Hematopoietic multipotent progenitor cell treated with erythropoietin and hydrocortisone succinate and interleukin-3 and kit ligand, for 6 days (in vitro differentiated cells): Measurements from ENCODE around the gene CDK18.
A peak's percentile ranks its signal among the peaks of the same experiment; 100 is the strongest.

Source experiments
- DNase-seq: peaks from one replicate; pipeline ENCODE4 v3.0.0-alpha.2; 2015

CDK18 gene

DNA sequence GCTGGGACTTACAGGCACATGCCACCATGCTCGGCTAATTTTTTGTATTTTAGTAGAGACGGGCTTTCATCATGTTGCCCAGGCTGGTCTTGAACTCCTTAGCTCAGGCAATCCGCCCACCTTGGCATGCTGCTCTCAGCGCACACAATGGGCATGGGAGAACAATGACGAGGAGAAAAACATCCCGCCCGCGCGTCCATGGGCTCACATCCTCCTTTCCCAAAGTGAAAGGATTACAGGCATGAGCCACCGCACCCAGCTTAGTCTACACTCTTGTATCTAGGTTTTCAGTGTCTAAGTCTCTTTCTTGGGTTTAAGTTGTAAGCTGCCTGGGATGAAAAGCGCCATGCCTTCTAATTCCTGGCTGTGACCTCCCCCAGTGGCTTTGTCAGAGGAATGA lies 37.9 kb downstream of the CDK18 start:
- DNase-seq, result no peak

DNA sequence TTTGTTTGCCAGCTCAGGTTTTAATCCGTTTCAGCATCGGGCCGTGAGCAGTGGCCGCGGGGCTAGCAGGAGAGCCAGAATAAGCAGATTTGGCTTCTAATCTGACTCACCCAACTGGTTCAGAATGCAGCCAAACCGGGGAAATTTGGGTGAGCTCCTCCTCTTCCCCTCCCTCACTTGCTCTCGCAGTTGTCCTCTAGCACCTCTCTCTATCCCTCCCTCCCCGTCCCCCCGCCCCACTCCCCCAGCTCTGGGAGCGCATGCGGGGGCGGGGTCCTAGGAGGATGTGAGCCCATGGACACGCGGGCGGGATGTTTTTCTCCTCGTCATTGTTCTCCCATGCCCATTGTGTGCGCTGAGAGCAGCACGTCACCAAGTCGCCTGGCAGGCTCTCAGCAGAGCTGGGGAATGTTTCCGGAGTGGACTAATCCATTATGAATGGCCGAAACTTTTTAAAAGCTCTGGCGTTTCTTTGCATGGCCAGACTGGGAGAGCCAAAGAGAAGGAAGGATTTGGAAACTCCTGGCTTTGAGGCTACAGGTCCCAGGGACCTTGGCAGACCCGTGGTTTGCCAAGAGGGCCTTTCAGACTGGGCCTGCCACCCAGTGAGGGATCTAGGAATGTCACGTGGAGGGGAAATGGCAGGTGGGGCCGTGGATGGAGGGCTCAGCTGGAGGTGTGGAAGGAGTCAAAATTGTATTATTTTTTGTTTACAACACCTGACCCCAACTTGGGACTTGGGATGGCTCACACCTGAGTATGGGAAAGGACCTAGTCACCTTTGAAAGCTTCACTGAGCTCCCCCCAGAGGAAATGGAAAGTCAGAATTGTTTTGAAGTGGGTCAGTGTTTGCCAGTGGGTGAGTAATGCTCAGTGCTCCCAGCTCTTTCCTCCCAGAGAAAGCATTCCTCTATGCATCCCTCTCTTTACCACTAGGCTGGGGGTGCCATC lies 39.2 kb downstream of the CDK18 start:
- DNase-seq, result peak; percentile 42

DNA sequence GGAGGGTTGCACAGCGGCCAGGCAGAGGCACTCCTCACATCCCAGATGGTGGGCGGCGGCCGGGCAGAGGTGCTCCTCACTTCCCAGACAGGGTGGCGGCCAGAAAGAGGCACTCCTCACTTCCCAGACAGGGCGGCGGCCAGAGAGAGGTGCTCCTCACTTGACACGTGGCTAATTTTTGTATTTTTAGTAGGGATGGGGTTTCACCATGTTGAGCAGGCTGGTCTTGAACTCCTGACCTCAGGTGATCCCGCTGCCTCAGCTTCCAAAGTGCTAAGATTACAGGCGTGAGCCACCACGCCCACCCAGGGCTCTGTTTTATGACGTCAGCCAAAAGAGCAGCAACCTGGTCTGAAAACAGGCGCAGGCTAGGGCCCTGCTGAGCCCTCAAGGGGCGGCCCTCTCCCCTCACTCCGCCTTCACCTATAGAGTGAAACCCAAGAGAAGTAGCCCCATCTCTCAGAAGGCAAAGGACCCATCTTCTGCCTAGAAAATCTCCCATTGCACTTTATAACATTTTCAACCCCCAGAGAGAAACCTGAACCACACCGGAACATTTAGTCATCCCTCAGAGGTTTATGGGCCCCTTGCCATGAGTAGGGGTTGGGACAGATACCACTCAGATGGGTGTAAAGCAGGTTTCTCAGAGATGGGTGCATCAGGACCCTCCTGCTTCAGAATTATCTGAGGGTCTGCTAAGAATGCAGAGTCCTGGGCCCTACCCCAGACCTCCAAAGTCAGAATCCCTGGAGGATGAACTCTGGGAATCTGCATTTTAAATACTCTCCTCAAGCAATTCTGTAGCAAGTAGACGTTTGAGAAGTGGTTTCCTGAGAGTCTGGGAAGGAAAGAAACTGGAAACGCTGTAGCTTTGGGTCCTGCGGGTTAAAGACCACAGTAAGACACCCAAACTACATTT lies 40.8 kb downstream of the CDK18 start:
- DNase-seq, result no peak

DNA sequence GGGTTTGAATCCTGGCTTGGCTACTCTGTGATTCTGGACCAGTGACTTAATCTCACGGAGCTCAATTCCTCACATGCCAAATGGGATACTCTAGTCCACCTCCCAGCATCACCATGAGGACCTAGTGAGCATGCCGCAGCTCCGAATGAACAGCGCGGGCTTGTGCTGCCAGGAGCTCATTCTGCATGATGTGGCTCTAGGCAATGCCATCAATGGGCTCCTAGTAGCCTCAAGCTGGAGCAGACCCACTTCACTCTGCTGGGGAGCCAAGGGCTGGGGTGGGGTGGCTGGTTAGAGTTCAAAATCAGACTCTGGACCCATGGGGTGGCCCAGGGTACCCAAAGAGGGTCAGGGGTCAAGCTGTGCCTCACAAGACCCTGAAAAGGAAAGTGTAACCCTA lies 41.5 kb downstream of the CDK18 start:
- DNase-seq, result no peak

DNA sequence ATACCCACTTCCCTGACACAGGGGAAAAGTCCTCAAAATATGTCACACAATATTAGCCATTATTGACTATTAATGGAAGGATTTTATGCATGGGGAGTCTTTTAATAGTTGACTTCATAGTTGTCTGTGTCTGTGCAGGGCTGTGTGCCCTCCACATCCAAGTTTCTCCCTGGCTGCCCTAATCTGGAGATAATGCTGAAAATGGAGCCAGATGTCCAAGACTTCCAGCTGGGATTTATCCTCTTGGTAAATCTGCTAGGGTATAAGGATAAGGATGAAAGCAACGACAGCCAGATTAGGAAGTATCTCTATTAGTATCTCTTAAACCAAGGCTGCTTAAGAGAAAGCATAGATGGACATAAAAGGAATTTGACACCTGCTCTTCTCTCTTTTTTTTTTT lies 42.1 kb downstream of the CDK18 start:
- no peak for DNase-seq

DNA sequence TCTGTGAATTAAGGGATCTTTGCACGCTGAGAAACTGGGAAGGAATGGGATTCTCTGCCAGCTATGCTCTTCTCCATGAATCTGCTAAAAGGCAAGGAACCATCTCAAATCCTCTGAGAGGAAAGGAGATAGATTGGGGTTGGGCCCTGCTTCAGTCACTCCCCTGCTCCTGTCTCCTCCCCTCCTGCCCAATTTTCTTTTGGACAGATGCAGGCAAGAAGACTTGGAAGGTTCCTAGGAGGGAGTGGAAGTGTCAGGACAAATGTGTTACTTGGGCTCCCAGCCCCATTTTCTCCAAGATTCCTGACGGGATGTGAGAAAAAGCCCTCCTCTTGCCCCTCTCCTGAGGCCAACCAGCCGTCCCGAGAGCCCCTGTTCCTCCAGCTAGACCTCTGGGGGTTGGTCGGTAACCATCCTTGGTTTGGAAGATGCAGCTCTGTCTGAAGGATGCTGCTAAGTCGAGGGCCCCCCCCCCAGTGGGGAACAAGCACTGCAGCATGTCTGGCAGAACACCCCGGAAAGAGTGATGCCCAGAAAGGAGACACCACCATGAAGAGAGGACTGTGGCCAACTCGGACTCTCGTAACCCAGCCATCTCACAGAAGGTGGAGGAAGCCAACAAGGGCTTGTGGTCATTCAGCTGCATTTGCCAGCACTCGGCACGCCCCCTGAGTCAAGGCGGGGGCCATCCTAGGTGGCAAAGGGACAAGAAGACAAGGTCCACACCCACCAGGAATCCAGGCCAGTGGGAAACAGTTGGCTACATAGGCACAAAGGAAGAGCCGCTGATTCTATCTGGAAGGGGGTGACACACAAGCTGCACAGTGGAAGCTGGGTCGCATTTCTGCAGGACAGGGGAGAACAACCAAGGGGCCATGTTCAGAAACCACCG lies 43.7 kb downstream of the CDK18 start:
- DNase-seq, result no peak

DNA sequence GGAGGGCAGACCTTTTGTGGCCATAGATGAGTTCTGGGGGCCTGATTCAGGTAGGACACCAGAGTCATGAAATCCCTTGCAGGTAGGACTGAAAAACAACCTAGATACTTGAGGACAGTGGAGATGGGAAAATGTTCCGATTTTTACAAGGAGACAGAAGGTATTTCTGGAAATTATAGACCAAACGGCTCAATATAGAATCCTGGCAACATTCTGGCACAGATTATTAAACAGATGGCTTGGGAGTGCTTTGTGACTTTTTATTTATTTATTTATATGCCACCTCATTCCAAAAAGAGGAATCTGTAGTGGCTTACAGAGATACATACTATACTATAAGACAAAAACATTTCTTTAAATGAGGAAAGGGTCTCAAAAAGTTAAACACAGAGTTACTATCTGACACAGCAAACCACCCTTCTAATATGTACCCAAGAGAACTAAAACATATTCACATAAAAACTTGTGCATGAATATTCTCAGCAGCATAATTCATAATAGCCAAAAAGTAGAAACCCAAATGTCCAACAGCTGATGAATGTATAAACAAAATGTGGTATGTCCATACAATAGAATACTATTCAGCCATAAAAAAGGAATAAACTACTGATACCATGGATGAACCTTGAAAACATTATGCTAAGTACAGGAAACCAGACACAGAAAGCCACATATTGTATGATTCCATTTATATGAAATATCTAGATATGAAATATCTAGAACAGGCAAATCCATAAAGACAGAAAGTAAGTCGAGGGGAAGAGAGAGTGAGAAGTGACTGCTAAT lies 49.8 kb downstream of the CDK18 start:
- no peak for DNase-seq

DNA sequence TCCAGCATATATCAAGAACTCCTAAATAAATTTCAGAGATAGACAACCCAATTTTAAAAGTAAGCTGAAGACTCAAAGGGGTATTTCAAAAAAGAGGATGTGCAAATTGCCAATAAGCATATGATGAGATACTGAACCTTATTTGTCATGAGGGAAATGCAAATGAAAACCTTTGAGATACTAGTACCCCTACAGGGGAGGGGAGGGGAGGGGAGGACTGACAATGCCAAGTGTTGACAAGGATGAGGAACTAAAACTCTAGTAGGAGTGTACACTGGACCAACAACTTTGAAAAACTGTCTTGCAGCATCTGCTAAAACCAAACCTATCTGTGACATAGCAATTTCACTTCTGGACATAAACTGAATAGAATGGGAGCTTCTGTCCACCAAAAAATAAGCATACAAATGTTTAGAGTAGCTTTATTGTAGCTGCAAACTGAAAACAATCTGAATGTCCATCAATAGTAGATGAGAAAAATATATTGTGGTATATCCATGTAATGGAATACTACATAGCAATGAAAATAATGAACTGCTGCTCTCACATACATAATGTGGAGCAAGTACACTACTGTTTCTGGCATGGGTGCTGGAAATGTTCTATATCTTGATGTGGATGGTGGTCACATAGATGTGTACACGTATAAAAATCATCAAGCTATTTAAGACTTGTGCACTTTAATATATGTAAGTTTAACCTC lies 57.2 kb downstream of the CDK18 start:
- DNase-seq, result no peak

DNA sequence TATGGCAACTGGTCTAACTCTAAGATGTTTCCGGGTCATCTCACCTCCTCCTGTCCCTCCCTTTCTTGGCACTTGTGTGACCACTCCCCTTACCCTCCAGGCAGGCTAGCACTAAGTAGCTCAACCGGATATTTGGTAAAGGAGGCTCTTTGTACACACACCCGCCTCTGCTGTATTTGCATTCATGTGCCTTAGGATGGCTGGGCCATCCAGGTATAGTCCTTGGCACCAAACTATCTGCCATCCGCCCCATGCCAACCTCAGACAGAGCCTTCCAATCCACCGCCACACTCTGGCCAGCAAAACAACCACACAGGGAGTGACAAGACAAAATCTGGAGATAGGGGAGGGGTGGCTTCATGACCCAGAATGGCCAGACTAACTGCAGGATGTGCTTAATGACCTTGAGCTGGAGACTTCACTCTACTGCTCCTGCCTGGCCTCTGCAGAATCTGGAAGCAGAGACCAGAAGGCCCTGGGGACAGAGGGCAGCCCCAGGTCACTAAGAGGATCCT lies 59.5 kb downstream of the CDK18 start:
- no peak for DNase-seq

DNA sequence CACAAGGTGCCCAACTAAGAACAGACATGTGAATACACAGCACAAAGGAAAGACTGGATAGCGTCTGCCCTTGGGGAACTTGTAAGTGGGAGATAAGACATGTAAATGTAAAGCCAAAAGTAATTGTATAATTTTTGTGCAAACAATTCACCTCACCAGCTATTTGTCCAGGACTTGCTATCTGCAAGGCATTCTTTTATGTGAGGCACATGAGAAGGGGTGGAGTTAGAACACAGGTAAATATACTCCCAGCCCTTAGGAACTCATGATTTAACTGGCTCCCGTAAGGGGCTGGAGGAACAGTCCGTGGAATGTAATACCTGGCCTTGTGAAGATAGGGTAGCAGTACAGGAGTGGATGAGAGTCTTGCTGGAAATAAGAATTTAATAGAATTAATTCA lies 61.3 kb downstream of the CDK18 start:
- no peak for DNase-seq

DNA sequence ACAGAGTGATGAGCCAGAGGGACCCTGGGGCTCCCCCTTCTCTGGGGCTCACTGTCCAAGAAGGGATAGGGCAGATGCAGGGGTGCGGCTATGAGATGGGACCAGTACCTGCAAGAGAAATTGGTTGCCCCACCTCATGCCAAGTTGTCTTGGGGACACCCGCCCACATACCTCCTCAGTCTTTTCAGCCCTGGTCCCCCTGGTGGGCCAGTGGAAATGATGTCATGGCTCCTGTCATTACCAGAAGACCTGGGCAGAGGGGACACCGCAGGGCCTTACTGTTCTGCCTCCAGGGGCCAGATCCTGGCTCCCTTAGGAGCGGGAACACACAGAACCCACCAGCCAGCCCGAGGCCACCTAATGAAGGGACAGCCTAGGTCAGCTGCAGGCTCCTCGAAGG lies 63.2 kb downstream of the CDK18 start:
- DNase-seq, result no peak

DNA sequence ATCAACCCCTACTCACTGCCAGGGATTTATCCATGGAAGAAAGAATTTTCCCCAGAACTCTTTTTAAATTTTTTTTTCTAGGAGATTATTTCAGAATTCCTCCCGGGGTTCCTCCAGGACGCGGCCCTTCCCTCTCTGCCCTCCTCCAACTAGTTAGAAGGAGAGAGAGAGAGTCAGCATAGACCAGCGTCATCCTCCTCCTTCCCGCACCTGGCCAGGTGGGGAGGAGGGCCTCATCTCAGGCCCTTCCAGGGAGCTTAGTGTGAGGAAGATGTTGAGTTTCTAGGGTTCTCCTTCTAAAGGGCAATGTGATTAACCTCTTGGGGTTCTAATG lies 63.6 kb downstream of the CDK18 start:
- no peak for DNase-seq

DNA sequence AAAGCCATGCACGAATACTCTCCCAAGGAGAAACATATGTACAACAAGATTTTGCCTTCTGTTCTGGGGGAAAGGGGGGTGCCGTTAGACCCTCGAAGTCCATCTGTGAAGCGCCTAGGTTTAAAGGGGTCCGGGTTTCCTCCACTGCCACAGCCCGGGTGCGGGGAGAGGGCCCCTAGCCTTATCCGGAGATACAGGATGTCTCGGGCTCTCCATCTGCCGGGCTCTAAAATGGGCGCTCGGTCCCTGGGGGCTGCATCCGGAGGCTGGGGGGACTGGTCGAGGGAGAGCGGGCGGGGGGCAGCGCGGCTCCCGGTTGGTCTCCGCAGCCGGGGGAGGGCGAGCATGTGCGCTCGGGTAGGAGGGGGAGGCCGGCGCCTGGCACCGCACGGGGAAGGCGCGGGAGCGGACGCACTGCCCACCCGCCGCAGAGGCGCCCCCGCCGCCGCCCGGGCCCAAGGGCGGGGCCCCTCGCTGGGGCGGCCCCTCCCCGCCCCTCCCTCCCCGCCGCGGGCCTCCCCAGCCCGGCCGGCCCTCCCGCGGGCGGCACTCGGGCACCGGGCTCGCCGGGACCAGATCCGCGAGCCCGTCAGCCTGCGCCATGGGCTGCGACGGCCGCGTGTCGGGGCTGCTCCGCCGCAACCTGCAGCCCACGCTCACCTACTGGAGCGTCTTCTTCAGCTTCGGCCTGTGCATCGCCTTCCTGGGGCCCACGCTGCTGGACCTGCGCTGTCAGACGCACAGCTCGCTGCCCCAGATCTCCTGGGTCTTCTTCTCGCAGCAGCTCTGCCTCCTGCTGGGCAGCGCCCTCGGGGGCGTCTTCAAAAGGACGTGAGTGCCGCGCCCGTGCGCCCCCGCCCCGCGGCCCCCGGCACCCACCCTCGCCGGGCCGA lies 64.2 kb downstream of the CDK18 start:
- DNase-seq, result no peak

DNA sequence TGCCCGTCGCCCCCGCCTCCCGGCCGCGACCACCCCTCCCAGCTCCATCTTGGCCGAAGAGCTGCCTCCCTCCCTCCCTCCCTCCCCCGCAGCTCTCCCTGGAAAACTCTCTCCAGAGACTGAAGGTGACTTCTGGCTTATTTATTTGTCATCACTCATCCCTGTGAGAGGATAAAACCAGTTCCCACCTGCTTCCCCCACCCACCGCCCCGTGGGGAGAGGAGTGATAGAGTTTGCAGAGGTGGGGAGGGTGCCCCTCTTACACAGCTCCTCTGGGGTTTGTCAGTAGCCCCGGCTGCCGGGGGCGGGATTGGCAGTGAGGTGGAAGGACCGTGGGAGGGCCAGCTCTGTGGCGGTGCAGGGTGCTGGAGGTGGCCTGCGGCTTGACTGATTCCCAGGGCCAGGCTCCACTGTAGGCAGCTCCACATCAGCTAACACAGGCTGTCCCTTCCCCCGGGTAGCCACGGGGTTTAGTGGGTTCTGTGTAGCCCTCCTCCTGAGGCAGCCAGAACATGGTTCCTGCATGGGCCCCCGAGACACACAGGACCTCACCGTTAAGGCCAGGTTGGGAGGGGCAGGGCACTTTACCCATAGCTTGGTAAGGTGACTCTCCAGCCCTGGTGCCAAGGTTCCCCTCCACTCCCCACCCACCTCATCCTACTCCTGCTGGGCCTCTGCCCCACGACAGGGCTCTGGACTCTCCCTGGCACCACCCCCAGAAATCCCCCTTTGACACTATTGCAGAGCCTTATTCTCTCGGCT lies 65.1 kb downstream of the CDK18 start:
- no peak for DNase-seq

DNA sequence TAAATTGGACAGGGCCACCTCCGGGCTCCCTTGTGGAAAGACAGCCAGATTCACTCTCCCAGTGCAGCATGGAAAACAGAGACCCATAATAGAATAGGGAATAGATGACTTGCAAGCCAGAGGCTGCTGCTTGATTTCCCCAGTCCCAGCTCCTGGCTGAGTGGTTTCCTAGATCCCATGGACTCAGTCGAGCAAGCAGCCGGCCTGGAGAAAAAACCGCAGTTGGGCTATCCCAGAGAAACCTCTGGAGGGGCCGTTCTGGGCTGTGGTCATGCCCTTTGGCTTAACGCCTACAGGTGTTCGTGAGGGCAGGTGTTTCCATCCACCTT lies 65.7 kb downstream of the CDK18 start:
- no peak for DNase-seq

DNA sequence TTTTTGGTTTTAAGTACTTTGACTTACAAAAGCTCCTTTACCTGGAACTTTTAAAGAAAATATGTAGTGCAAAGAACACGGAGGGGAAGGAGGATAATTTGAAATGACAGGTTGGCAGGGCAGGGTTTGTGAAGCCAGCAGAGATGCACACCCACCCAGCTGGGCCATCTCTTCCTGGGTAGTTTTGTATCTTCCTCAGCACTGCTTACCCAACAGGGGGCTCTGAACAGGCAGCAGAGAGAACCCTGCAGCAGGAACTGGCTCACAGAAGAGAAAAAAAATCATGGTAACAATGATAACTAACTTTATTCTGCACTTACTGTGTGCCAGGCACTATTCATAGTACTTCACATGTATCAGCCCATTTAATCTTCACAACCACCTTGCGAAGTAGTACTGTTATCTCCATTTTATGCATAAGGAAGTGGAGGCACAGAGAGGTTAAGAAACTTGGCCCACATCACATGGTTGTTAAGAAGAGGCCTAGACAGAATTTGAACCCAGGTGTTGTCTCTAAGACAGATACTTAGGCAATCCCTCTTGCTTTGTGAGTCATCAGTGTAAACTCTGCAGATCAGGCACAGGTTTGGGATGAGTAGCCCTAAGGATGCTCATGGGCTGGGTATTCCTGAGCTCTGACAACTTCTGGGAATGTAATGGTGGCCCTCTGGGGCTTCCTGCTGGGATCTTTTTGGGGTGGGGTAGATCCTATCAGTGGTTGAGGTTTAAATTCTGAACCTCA lies 66.5 kb downstream of the CDK18 start:
- DNase-seq, result peak; percentile 41

DNA sequence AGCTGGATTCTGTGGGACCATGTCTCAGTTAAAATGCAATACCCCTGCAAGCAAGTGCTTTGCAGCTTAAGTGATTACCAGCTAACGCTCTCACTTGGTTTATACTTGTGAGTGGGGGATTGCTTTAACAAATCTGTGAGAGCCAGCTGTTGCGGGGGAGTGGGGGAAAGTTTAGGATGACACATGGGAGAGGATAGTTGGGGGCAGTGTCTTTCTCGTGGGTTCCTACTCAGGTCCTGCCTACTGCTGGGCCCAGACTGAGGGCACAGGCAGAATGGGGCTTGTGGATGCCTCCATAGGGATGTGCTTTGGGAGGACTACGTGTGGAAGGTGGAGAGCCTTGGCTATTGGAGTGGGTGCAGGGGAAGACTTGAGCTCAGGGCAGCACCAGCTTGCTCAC lies 67.3 kb downstream of the CDK18 start:
- no peak for DNase-seq

DNA sequence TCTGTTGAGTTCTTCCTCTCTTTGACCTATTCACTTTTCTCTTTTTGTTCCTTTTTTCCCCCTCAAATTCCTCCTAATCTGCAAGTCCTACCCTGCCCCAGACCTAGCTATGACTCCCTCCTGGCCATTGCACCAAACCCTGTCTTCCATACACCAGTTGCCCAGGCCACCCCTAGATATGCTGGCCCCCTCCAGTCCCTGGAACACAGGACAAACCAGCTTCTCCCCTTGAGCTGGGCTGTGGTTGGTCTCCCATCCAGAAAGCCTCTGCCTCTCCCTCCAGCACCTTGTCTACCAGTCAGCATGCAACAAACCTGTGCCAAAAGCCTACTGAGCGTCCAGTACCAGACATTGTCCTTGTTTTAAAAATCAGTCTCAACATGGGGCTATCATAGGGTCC lies 68.0 kb downstream of the CDK18 start:
- DNase-seq, result no peak
